ENCODE data around the gene YPEL4. TPM values are rescaled to one million over a fixed set of nuclear protein-coding genes. Genes with fewer than 3 reads are reported as not detected.

Gene YPEL4
- total and polyA plus RNA-seq, 2 donors from 2014 or later: 0.82 to 0.88 TPM

GRCh38 chr11:57662893-57663292, 13.2 kb upstream of the YPEL4 start:
- no peak for DNase-seq
- TF ChIP-seq CTCF (IDR thresholded peaks at IDR 0.05; ENCODE audit: borderline replicate concordance, extremely low read depth, insufficient read depth): no peak
- H3K27ac ChIP-seq (ENCODE audit: low read depth in 2 of 2, low read length in 2 of 2): no peak overlapping the region
- no peaks in the 10 kb centered on the region for H3K9me3 ChIP-seq (ENCODE audit: control insufficient read depth in 2 of 3, insufficient read depth in 1 of 3, low read length in 3 of 3)
- no peak overlapping the region for H3K9ac ChIP-seq (ENCODE audit: low read length in 3 of 3)
- no peak overlapping the region for H3K4me3 ChIP-seq (ENCODE audit: low read length in 3 of 3)
- peaks cover 0 to 26% (median 24%) of the 10 kb centered on the region in 3 donors for H3K36me3 ChIP-seq (ENCODE audit: control insufficient read depth in 2 of 3, insufficient read depth in 3 of 3, low read length in 3 of 3)
- no peak for FAIRE-seq
- intact Hi-C loops (cut with DNase I): no loop called here
- H3K27me3 ChIP-seq (ENCODE audit: control insufficient read depth, insufficient read depth, low read length): no peaks in the 10 kb centered on the region
- peaks cover 0 to 13% (median 6%) of the 10 kb centered on the region in 3 donors for H3K4me1 ChIP-seq (ENCODE audit: control insufficient read depth in 2 of 3, insufficient read depth in 2 of 3, low read depth in 1 of 3, low read length in 3 of 3)

- Histone ChIP-seq H3K4me3 (ENCODE audit: low read length in 3 of 3) (no peak overlapping the region), H3K9me3 (ENCODE audit: control insufficient read depth in 2 of 3, insufficient read depth in 1 of 3, low read length in 3 of 3) (no peaks in the 10 kb centered on the region), H3K27me3 (ENCODE audit: control insufficient read depth, insufficient read depth, low read length) (no peaks in the 10 kb centered on the region), H3K9ac (ENCODE audit: low read length in 3 of 3) (no peak overlapping the region), H3K27ac (ENCODE audit: low read depth in 2 of 2, low read length in 2 of 2) (no peak overlapping the region), H3K36me3 (ENCODE audit: control insufficient read depth in 2 of 3, insufficient read depth in 3 of 3, low read length in 3 of 3) (peaks cover 0 to 26% (median 24%) of the 10 kb centered on the region in 3 donors), H3K4me1 (ENCODE audit: control insufficient read depth in 2 of 3, insufficient read depth in 2 of 3, low read depth in 1 of 3, low read length in 3 of 3) (peaks cover 0 to 7% (median 0%) of the 10 kb centered on the region in 3 donors)
- no peak for TF ChIP-seq CTCF (IDR thresholded peaks at IDR 0.05; ENCODE audit: borderline replicate concordance, extremely low read depth, insufficient read depth)
- intact Hi-C loops (cut with DNase I): no loop called here
- DNase-seq (peak in 1 of 5 donors; percentile 56), FAIRE-seq (no peak)
Observed at GRCh38 chr11:57659669-57660068, 10.0 kb upstream of the YPEL4 start.

GRCh38 chr11:57658023-57658361, 8.3 kb upstream of the YPEL4 start:
- intact Hi-C loops (cut with DNase I): no loop called here
- DNase-seq (no peak), FAIRE-seq (no peak)
- Histone ChIP-seq H3K36me3 (ENCODE audit: control insufficient read depth in 2 of 3, insufficient read depth in 3 of 3, low read length in 3 of 3) (peaks cover 0 to 26% (median 24%) of the 10 kb centered on the region in 3 donors), H3K4me3 (ENCODE audit: low read length in 3 of 3) (peak overlapping the region; percentile 79 to 97 (median 92)), H3K4me1 (ENCODE audit: control insufficient read depth in 2 of 3, insufficient read depth in 2 of 3, low read depth in 1 of 3, low read length in 3 of 3) (peaks cover 0 to 7% (median 0%) of the 10 kb centered on the region in 3 donors), H3K27me3 (ENCODE audit: control insufficient read depth, insufficient read depth, low read length) (no peaks in the 10 kb centered on the region), H3K9me3 (ENCODE audit: control insufficient read depth in 2 of 3, insufficient read depth in 1 of 3, low read length in 3 of 3) (no peaks in the 10 kb centered on the region), H3K9ac (ENCODE audit: low read length in 3 of 3) (peak overlapping the region; percentile 53 to 90 (median 78)), H3K27ac (ENCODE audit: low read depth in 2 of 2, low read length in 2 of 2) (peak overlapping the region in 1 of 2 donors; percentile 65)
- no peak for TF ChIP-seq CTCF (IDR thresholded peaks at IDR 0.05; ENCODE audit: borderline replicate concordance, extremely low read depth, insufficient read depth)

Measured in kidney (tissue), 14 donors.